Measurements from ENCODE around the gene STAT1.

Gene STAT1

GRCh38 chr2:191030521-191031154 is 16.7 kb upstream of the STAT1 start:
- no peaks in the 10 kb centered on the region for H3K27me3 ChIP-seq (ENCODE audit: control insufficient read depth, insufficient read depth, low read length)

GRCh38 chr2:191029280-191029950 is 15.4 kb upstream of the STAT1 start:
- Histone ChIP-seq H3K27me3 (ENCODE audit: control insufficient read depth, insufficient read depth, low read length) (no peaks in the 10 kb centered on the region), H3K36me3 (ENCODE audit: control insufficient read depth, insufficient read depth, low read length) (no peaks in the 10 kb centered on the region), H3K27ac (ENCODE audit: low read depth, low read length) (no peak overlapping the region), H3K9ac (ENCODE audit: low read depth, low read length) (no peak overlapping the region), H3K4me3 (ENCODE audit: low read depth, low read length) (no peak overlapping the region), H3K4me1 (ENCODE audit: control insufficient read depth, insufficient read depth, low read length) (peaks cover 8% of the 10 kb centered on the region), H3K9me3 (ENCODE audit: control insufficient read depth, insufficient read depth, low read length) (no peaks in the 10 kb centered on the region)

More at GRCh38 chr2:191030521-191031154, 16.7 kb upstream of the STAT1 start:
- Histone ChIP-seq H3K9me3 (ENCODE audit: control insufficient read depth, insufficient read depth, low read length) (no peaks in the 10 kb centered on the region), H3K9ac (ENCODE audit: low read depth, low read length) (no peak overlapping the region), H3K36me3 (ENCODE audit: control insufficient read depth, insufficient read depth, low read length) (no peaks in the 10 kb centered on the region), H3K4me1 (ENCODE audit: control insufficient read depth, insufficient read depth, low read length) (peaks cover 8% of the 10 kb centered on the region), H3K27ac (ENCODE audit: low read depth, low read length) (no peak overlapping the region), H3K4me3 (ENCODE audit: low read depth, low read length) (no peak overlapping the region)

DNA sequence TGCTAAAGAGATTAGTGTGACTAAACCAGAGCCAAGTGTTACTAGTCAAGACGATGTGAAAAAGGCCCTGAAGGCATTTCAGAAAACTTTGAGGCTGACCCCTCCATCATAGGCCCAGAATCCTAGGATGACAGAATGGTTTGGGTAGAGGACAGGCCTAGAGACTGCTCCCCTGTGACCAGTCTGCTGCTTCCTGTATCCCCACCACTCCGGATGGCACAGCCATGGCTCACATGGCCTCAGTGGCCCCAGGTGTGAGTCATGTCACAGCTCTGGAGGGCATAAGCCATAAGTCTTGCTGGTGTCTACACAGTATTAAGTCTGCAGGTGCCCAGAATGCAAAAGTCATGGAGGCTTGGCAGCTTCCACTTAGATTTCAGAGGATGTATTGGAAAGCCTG is 12.4 kb upstream of the STAT1 start:
- Histone ChIP-seq H3K27ac (ENCODE audit: low read depth, low read length) (no peak overlapping the region), H3K27me3 (ENCODE audit: control insufficient read depth, insufficient read depth, low read length) (no peaks in the 10 kb centered on the region; the same call in 1 of the 2 replicates), H3K9ac (ENCODE audit: low read depth, low read length) (no peak overlapping the region), H3K36me3 (ENCODE audit: control insufficient read depth, insufficient read depth, low read length) (no peaks in the 10 kb centered on the region), H3K9me3 (ENCODE audit: control insufficient read depth, insufficient read depth, low read length) (no peaks in the 10 kb centered on the region), H3K4me1 (ENCODE audit: control insufficient read depth, insufficient read depth, low read length) (no peaks in the 10 kb centered on the region), H3K4me3 (ENCODE audit: low read depth, low read length) (no peak overlapping the region)

DNA sequence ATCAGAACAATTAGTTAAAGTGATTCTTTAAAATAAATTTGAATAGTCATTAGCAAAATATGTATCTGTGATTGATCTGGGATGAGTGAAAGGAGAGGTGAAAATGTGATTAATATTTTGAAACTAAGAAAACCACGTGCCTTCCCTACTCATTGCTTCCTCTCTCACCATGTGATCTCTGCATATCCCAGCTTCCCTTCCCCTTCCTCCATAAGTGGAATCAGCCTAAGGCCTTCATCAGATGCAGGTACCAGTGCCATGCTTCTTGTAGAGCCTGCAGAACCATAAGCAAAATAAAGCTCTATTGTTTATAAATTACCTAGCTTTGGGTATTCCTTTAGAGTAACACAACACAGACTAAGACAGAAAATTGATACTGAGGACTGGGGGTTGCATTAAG is 11.2 kb upstream of the STAT1 start:
- Histone ChIP-seq H3K27ac (ENCODE audit: low read depth, low read length) (no peak overlapping the region), H3K9me3 (ENCODE audit: control insufficient read depth, insufficient read depth, low read length) (no peaks in the 10 kb centered on the region), H3K4me3 (ENCODE audit: low read depth, low read length) (no peak overlapping the region), H3K27me3 (ENCODE audit: control insufficient read depth, insufficient read depth, low read length) (no peaks in the 10 kb centered on the region; the same call in 1 of the 2 replicates), H3K36me3 (ENCODE audit: control insufficient read depth, insufficient read depth, low read length) (no peaks in the 10 kb centered on the region), H3K9ac (ENCODE audit: low read depth, low read length) (no peak overlapping the region), H3K4me1 (ENCODE audit: control insufficient read depth, insufficient read depth, low read length) (no peaks in the 10 kb centered on the region)

- no peaks in the 10 kb centered on the region for H3K4me1 ChIP-seq (ENCODE audit: control insufficient read depth, insufficient read depth, low read length)
- no peak overlapping the region for H3K9ac ChIP-seq (ENCODE audit: low read depth, low read length)
- peaks cover 5% of the 10 kb centered on the region for H3K27me3 ChIP-seq (ENCODE audit: control insufficient read depth, insufficient read depth, low read length)
- no peaks in the 10 kb centered on the region for H3K36me3 ChIP-seq (ENCODE audit: control insufficient read depth, insufficient read depth, low read length)
- no peak overlapping the region for H3K4me3 ChIP-seq (ENCODE audit: low read depth, low read length)
- no peak overlapping the region for H3K27ac ChIP-seq (ENCODE audit: low read depth, low read length)
- H3K9me3 ChIP-seq (ENCODE audit: control insufficient read depth, insufficient read depth, low read length) = no peaks in the 10 kb centered on the region
Measured at GRCh38 chr2:191023235-191023679, 9.3 kb upstream of the STAT1 start.

- Histone ChIP-seq H3K9ac (ENCODE audit: low read depth, low read length) (peak overlapping the region; percentile 86), H3K4me1 (ENCODE audit: control insufficient read depth, insufficient read depth, low read length) (no peaks in the 10 kb centered on the region), H3K4me3 (ENCODE audit: low read depth, low read length) (peak overlapping the region; percentile 72), H3K36me3 (ENCODE audit: control insufficient read depth, insufficient read depth, low read length) (no peaks in the 10 kb centered on the region), H3K27ac (ENCODE audit: low read depth, low read length) (peak overlapping the region; percentile 87), H3K27me3 (ENCODE audit: control insufficient read depth, insufficient read depth, low read length) (peaks cover 14% of the 10 kb centered on the region), H3K9me3 (ENCODE audit: control insufficient read depth, insufficient read depth, low read length) (no peaks in the 10 kb centered on the region)
Measured at GRCh38 chr2:191020742-191021381, 6.9 kb upstream of the STAT1 start.

DNA sequence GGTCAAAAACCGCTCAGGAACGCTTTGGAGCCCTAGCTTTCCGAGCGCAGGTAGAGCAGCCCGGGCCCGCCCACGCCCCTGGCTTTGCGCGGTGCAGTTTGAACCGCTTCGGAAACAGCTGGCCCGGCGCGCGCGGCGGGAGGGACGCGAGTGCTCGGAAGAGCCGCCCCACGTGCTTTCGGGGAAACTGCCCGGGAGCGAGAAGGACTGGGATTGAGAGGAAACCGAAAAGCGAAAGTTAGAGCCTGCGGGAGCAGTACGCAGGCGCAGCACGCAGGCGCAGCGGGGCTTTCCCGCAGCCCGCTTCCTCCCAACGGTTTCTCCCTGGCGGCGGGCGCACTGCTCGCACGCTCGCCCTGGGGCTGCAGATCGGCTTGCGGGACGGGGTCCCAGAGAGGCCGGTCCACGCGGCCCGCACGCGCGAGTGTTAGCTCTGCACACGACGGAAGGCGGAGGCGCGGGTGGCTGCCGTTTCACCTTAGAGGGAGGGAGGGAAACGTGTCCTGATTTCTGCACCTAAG is 6.3 kb upstream of the STAT1 start:
- Histone ChIP-seq H3K4me3 (ENCODE audit: low read depth, low read length) (peak overlapping the region; percentile 72), H3K36me3 (ENCODE audit: control insufficient read depth, insufficient read depth, low read length) (no peaks in the 10 kb centered on the region), H3K27me3 (ENCODE audit: control insufficient read depth, insufficient read depth, low read length) (peaks cover 20% of the 10 kb centered on the region), H3K4me1 (ENCODE audit: control insufficient read depth, insufficient read depth, low read length) (no peaks in the 10 kb centered on the region), H3K9me3 (ENCODE audit: control insufficient read depth, insufficient read depth, low read length) (no peaks in the 10 kb centered on the region), H3K9ac (ENCODE audit: low read depth, low read length) (peak overlapping the region; percentile 86), H3K27ac (ENCODE audit: low read depth, low read length) (peak overlapping the region; percentile 87)

DNA sequence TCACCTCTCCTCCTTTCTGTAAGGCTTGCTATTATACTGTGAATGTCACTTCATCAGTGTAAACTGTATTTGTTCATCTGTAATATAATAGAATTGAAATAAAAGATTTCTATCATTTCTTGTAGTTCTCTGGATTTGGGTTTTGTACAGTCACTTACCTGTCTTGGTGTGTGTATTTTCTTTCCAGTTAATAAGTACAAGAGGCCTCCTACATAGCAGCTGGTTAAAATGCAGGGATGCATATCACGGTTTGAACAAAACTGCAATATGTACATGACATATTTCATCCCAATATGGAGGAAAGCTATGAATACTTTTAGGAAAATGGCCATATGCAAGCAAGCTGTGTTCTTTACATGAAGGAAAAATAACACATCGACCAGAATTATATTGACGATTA is 5.4 kb upstream of the STAT1 start:
- no peak overlapping the region for H3K4me3 ChIP-seq (ENCODE audit: low read depth, low read length)

GRCh38 chr2:191018643-191019119 is 4.7 kb upstream of the STAT1 start:
- Histone ChIP-seq H3K27me3 (ENCODE audit: control insufficient read depth, insufficient read depth, low read length) (peaks cover 29% of the 10 kb centered on the region), H3K9me3 (ENCODE audit: control insufficient read depth, insufficient read depth, low read length) (no peaks in the 10 kb centered on the region), H3K9ac (ENCODE audit: low read depth, low read length) (no peak overlapping the region), H3K36me3 (ENCODE audit: control insufficient read depth, insufficient read depth, low read length) (no peaks in the 10 kb centered on the region), H3K4me1 (ENCODE audit: control insufficient read depth, insufficient read depth, low read length) (0 out of 2 replicates have a peak, but pooled peaks cover 5% of the 10 kb centered on the region), H3K4me3 (ENCODE audit: low read depth, low read length) (no peak overlapping the region), H3K27ac (ENCODE audit: low read depth, low read length) (no peak overlapping the region)

More for the DNA sequence above, 5.4 kb upstream of the STAT1 start:
- Histone ChIP-seq H3K36me3 (ENCODE audit: control insufficient read depth, insufficient read depth, low read length) (no peaks in the 10 kb centered on the region), H3K27ac (ENCODE audit: low read depth, low read length) (no peak overlapping the region), H3K4me1 (ENCODE audit: control insufficient read depth, insufficient read depth, low read length) (0 out of 2 replicates have a peak, but pooled peaks cover 3% of the 10 kb centered on the region), H3K27me3 (ENCODE audit: control insufficient read depth, insufficient read depth, low read length) (peaks cover 29% of the 10 kb centered on the region), H3K9ac (ENCODE audit: low read depth, low read length) (no peak overlapping the region), H3K9me3 (ENCODE audit: control insufficient read depth, insufficient read depth, low read length) (no peaks in the 10 kb centered on the region)

- Histone ChIP-seq H3K9ac (ENCODE audit: low read depth, low read length) (no peak overlapping the region), H3K36me3 (ENCODE audit: control insufficient read depth, insufficient read depth, low read length) (no peaks in the 10 kb centered on the region), H3K27me3 (ENCODE audit: control insufficient read depth, insufficient read depth, low read length) (peaks cover 29% of the 10 kb centered on the region), H3K4me3 (ENCODE audit: low read depth, low read length) (no peak overlapping the region), H3K4me1 (ENCODE audit: control insufficient read depth, insufficient read depth, low read length) (0 out of 2 replicates have a peak, but pooled peaks cover 5% of the 10 kb centered on the region), H3K9me3 (ENCODE audit: control insufficient read depth, insufficient read depth, low read length) (no peaks in the 10 kb centered on the region), H3K27ac (ENCODE audit: low read depth, low read length) (no peak overlapping the region)
Measured at GRCh38 chr2:191018048-191018447, 4.1 kb upstream of the STAT1 start.
